ENCODE measurements around the gene FITM1. TPM values are rescaled to one million over a fixed set of nuclear protein-coding genes. Genes with fewer than 3 reads are reported as not detected.

FITM1 gene
- polyA plus RNA-seq, 3 donors = 2.1 TPM; not detected in 2

DNA sequence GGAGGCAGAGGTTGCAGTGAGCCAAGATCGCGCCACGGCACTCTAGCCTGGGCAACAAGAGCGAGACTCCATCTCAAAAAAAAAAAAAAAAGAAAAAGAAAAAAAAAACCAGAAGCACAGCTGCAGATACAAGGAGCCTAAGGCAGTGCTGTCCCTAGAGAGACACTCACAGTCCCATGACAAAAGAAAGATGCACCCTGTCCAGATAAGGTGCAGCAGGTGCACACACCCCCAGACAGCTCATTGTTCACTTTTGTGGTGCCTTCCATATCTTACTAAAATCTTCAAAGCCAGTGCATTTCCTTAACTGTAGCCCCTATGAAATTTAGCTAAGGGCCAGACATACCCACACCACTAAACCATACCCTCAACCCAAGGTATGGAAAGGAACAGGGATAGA lies 8.0 kb upstream of the FITM1 start:
- Histone ChIP-seq H3K4me3 (replicated peaks in 1 of 3; ENCODE audit: low read depth in 2 of 3, low read length in 3 of 3) (no peak overlapping the region), H3K27ac (ENCODE audit: low read depth in 1 of 2, low read length in 2 of 2) (no peak overlapping the region), H2AFZ (ENCODE audit: insufficient read depth, low read depth, low read length, poor library complexity, severe bottlenecking) (no peak overlapping the region), H3K27me3 (ENCODE audit: control insufficient read depth in 2 of 2, insufficient read depth in 2 of 2, low read length in 2 of 2) (no peaks in the 10 kb centered on the region), H3K4me2 (replicated peaks; ENCODE audit: extremely low read depth, low read length, poor library complexity, severe bottlenecking) (no peak overlapping the region), H3K4me1 (ENCODE audit: control insufficient read depth in 1 of 2, insufficient read depth in 2 of 2, low read length in 2 of 2) (no peaks in the 10 kb centered on the region), H4K20me1 (ENCODE audit: insufficient read depth, low read length) (no peaks in the 10 kb centered on the region), H3K9ac (ENCODE audit: insufficient read depth, low read length, poor library complexity, severe bottlenecking) (no peak overlapping the region), H3K36me3 (replicated peaks in 1 of 2; ENCODE audit: control insufficient read depth in 1 of 2, insufficient read depth in 2 of 2, low read length in 2 of 2) (peaks cover 64 to 74% of the 10 kb centered on the region in 2 donors), H3K79me2 (ENCODE audit: insufficient read depth, low read length) (peaks cover 2% of the 10 kb centered on the region), H3K9me3 (replicated peaks in 1 of 2; ENCODE audit: control insufficient read depth in 1 of 2, insufficient read depth in 1 of 2, low read length in 2 of 2) (no peaks in the 10 kb centered on the region)
- H3K36me3 Mint-ChIP-seq = peaks cover 59 to 86% of the 10 kb centered on the region in 2 donors
- TF ChIP-seq CTCF (IDR thresholded peaks at IDR 0.05) = no peak
- no peak for DNase-seq
- H3K4me1 Mint-ChIP-seq = peaks cover 5% of the 10 kb centered on the region
- peaks cover 0 to 5% (median 0%) of the 10 kb centered on the region in 3 donors for H3K27me3 Mint-ChIP-seq (ENCODE audit: low read depth in 3 of 3)
- H3K27ac Mint-ChIP-seq = no peak overlapping the region
- H3K4me3 Mint-ChIP-seq = no peak overlapping the region
- intact Hi-C loops (cut with micrococcal nuclease) = no loop called here
- no peaks in the 10 kb centered on the region for H3K9me3 Mint-ChIP-seq
- WGBS (ENCODE audit: insufficient coverage) = no CpG with 5 or more reads among the region's 4 CpGs

- Mint-ChIP-seq H3K9me3 (no peaks in the 10 kb centered on the region), H3K4me3 (no peak overlapping the region), H3K27me3 (ENCODE audit: low read depth in 3 of 3) (peaks cover 0 to 5% (median 0%) of the 10 kb centered on the region in 3 donors), H3K27ac (peak overlapping the region in 2 of 7 donors; percentile 39 to 57), H3K36me3 (peaks cover 55 to 82% of the 10 kb centered on the region in 2 donors), H3K4me1 (peaks cover 4% of the 10 kb centered on the region)
- Histone ChIP-seq H3K9ac (ENCODE audit: insufficient read depth, low read length, poor library complexity, severe bottlenecking) (no peak overlapping the region), H3K9me3 (replicated peaks in 1 of 2; ENCODE audit: control insufficient read depth in 1 of 2, insufficient read depth in 1 of 2, low read length in 2 of 2) (no peaks in the 10 kb centered on the region), H3K36me3 (replicated peaks in 1 of 2; ENCODE audit: control insufficient read depth in 1 of 2, insufficient read depth in 2 of 2, low read length in 2 of 2) (peaks cover 59 to 69% of the 10 kb centered on the region in 2 donors), H3K27ac (ENCODE audit: low read depth in 1 of 2, low read length in 2 of 2) (no peak overlapping the region), H3K79me2 (ENCODE audit: insufficient read depth, low read length) (no peaks in the 10 kb centered on the region), H3K4me1 (ENCODE audit: control insufficient read depth in 1 of 2, insufficient read depth in 2 of 2, low read length in 2 of 2) (no peaks in the 10 kb centered on the region), H2AFZ (ENCODE audit: insufficient read depth, low read depth, low read length, poor library complexity, severe bottlenecking) (no peak overlapping the region), H3K4me3 (replicated peaks in 1 of 3; ENCODE audit: low read depth in 2 of 3, low read length in 3 of 3) (no peak overlapping the region), H4K20me1 (ENCODE audit: insufficient read depth, low read length) (no peaks in the 10 kb centered on the region), H3K27me3 (ENCODE audit: control insufficient read depth in 2 of 2, insufficient read depth in 2 of 2, low read length in 2 of 2) (no peaks in the 10 kb centered on the region), H3K4me2 (replicated peaks; ENCODE audit: extremely low read depth, low read length, poor library complexity, severe bottlenecking) (no peak overlapping the region)
- DNase-seq = no peak
- TF ChIP-seq CTCF (IDR thresholded peaks at IDR 0.05) = no peak
- 93% methylated on average over 6 of the region's 8 CpGs for WGBS (ENCODE audit: insufficient coverage)
- intact Hi-C loops (cut with micrococcal nuclease) = no loop called here
These were observed 7.6 kb upstream of the FITM1 start for GRCh38 chr14:24122898-24123297.
